ENCODE measurements around the gene FAF1. TPM values are rescaled to one million over a fixed set of nuclear protein-coding genes. Genes with fewer than 3 reads are reported as not detected.

FAF1 gene
- total and polyA plus RNA-seq, 7 donors: 27.5 to 59.3 (median 53.9) TPM

DNA sequence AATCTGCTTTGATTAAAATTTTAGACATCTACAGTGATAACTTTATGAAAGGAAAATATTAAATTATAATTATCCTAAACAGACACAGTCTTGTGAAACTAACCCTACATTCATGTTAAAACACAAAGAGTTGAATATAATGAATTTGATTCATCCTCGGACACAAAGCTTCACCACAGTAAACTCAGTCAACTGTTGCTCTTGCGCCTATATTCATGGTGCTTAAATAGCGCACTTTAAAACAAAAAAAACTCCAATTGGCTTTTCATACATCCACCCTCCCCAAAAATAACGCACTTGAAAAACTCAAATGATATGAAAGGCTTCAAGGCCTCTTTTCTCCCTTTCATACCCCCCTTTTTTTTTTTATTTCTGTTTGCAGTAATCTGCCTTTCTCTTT lies 260.3 kb downstream of the FAF1 start:
- H3K36me3 ChIP-seq: no peaks in the 10 kb centered on the region
- no peak for TF ChIP-seq POLR2AphosphoS5 (IDR thresholded peaks at IDR 0.05)
- TF ChIP-seq CTCF (IDR thresholded peaks at IDR 0.05): no peak
- intact Hi-C loops (cut with DNase I): no loop called here
- no peak overlapping the region for H3K4me3 ChIP-seq
- H3K27ac ChIP-seq: no peak overlapping the region
- DNase-seq: no peak
- H3K4me1 ChIP-seq: peaks cover 0 to 16% (median 3%) of the 10 kb centered on the region in 4 donors
- no peaks in the 10 kb centered on the region for H3K9me3 ChIP-seq
- WGBS, 2 donors: 94 to 97% methylated on average over 4 of the region's 4 CpGs
- no peaks in the 10 kb centered on the region for H3K27me3 ChIP-seq

DNA sequence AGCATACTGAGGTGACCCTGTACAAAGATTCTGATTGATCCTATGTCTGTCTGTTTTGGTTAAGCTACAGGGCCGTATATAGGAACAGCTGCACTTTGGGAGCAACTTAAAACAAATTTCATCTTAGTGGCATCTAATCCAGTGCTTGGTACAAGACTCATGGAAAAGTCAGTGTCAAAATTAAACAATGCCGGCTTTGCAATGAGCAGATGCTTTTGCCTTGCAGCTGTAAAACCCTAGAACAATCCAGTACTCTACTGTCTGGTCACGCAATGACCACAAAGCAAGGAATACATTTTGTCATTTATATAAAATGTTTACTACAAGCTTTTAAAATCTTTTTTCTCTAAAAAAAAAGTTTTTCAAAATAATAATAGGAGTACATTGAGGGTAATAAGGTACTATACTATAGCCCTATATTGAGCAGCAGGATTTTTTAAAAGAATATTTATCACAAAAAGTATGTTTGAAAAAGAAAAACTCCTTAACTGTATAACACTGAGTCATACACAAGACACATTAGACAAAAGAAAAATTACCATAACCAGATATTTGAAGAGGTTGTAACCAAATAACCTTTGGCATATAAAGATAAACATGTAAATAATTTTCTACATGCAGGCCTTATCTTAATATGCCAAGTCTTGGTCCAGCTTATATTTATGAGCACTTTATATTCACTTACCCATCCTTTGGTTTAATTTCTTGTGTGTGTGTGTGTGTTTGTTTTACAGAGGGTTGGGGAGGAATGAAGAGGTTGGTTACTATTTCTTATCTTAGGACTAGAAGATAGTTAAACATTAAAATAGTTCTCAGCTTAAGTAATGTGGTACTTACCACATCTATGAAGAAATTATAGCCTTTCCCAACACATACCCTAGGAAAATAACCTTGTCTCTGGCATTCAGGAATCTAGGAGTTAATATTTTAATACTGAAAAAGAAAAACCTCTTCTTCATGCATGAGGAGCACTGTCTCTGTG lies 262.3 kb downstream of the FAF1 start:
- Histone ChIP-seq H3K36me3 (no peaks in the 10 kb centered on the region), H3K27ac (no peak overlapping the region), H3K4me1 (peaks cover 0 to 14% (median 3%) of the 10 kb centered on the region in 4 donors), H3K9me3 (no peaks in the 10 kb centered on the region), H3K4me3 (no peak overlapping the region), H3K27me3 (no peaks in the 10 kb centered on the region)
- 86 to 92% methylated on average over 3 of the region's 3 CpGs for WGBS, 2 donors
- DNase-seq: no peak
- intact Hi-C loops (cut with DNase I): no loop called here
- TF ChIP-seq CTCF (IDR thresholded peaks at IDR 0.05) (no peak), EP300 (IDR thresholded peaks at IDR 0.05) (no peak), POLR2AphosphoS5 (IDR thresholded peaks at IDR 0.05) (no peak), POLR2A (IDR thresholded peaks at IDR 0.05) (no peak)

DNA sequence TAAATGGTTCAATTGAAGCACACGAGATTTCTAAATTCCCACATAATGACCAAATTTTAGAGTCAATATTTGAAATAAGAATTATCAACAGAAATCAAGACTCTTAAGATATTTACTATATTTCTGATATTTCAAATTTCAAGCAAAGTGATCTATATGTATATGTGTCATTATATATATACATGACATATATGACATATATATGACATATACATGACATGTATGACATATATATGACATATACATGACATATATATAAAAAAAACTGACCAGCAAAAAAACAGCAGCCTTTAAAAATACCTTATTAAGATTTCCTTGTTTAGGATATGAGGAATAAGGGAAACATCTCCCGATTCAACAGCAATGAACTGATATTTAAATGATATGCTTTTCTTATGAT lies 266.2 kb downstream of the FAF1 start:
- Histone ChIP-seq H3K27me3 (no peaks in the 10 kb centered on the region), H3K4me3 (no peak overlapping the region), H3K27ac (no peak overlapping the region), H3K4me1 (peaks cover 0 to 6% (median 0%) of the 10 kb centered on the region in 4 donors), H3K36me3 (peaks cover 0 to 9% (median 0%) of the 10 kb centered on the region in 4 donors), H3K9me3 (no peaks in the 10 kb centered on the region)
- 79 to 93% methylated on average over 2 of the region's 2 CpGs for WGBS, 2 donors
- no peak for DNase-seq
- no peak for TF ChIP-seq EP300 (IDR thresholded peaks at IDR 0.05)
- TF ChIP-seq CTCF (IDR thresholded peaks at IDR 0.05): no peak
- TF ChIP-seq POLR2A (IDR thresholded peaks at IDR 0.05): no peak
- TF ChIP-seq POLR2AphosphoS5 (IDR thresholded peaks at IDR 0.05): no peak
- intact Hi-C loops (cut with DNase I): no loop called here

DNA sequence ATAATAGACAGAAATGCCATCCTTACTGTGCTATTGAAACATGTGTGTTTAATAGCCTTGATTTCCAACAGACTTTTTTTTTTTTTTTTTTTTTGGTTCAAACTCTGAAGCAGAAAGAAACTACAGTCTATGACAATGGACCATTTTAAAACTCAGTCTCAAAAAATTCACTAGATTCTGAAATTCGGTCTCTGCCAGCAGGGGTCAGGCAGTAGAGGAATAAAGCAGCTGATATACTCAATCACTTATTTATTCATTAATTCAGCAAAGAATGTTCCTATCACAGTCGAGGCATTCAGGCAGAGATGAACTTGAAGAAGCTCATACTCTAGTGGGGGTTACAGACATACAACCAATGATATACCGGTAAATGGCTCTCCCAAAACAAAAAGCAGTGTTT lies 275.9 kb downstream of the FAF1 start:
- Histone ChIP-seq H3K27ac (no peak overlapping the region), H3K9me3 (no peaks in the 10 kb centered on the region), H3K4me3 (no peak overlapping the region), H3K36me3 (peaks cover 0 to 17% (median 0%) of the 10 kb centered on the region in 4 donors), H3K27me3 (no peaks in the 10 kb centered on the region), H3K4me1 (no peaks in the 10 kb centered on the region)
- no peak for TF ChIP-seq CTCF (IDR thresholded peaks at IDR 0.05)
- DNase-seq: no peak
- WGBS, 2 donors: 94 to 96% methylated on average over 3 of the region's 3 CpGs
- intact Hi-C loops (cut with DNase I): no loop called here
